T-helper 9 cell (primary cell): ENCODE measurements around the gene ENPP5.
"Not testable (repeated sequence)": the region's sequence is repeated elsewhere in the genome, so short reads cannot be mapped to it uniquely, and the experiment has no call there.

Source experiments
- DNase-seq: peaks from one replicate; pipeline ENCODE4 v3.0.0-alpha.2; 2020

Gene ENPP5

DNA sequence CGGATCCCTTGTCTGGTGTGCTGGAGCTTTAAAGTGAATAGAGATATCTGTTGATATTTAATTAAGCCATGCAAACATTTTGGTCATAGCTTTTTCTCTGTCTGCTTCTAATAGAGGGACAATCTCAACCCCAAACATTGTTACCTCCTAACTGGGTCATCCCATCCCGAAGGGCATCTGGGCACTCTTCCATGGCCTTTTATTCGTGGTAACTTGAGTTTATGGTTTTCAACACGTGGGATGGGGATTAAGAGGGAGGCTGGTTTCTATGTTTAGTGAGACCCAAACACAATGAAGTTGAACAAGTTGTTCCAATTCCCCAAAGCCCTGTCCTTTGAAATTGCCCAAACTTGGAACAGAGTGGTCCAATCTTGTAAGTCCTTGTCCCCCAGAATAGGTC is 1.4 kb upstream of the ENPP5 start:
- DNase-seq: no peak

DNA sequence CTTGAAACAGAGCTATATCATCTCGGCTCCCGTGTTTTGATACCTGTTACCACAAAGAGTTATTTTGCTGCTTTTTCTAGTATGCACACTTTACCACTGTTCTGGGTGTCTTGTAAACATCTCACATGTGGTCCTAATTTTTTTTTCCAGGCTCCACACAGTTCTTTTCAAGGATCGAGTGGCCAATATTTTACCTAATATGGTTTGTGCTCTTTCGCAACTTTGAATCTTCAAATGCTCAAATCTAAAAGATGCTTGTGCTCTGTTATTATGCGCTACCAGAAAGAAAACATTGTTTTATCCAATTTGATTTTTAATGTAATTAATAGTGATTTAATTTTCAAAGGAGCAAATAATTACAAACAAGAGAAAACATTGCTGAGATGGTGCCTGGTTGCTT is 10.7 kb downstream of the ENPP5 start:
- no peak for DNase-seq

DNA sequence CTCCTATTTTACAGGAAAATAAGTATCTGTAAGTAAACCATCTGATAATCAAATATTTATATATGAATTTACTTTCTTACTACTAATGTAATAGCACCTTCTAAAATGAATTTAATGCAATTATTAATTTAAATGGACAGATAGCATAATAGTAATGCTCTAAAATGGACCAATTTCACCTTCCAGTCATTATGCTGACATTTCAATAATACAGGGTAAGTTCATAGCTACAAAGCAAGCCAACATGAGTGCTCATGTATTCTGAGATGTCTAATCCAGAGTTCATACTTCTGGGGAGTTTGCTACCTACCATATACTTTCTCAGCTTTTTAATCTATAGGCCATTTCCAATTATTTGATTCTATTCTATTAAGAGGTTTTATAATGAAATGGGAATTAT is 11.6 kb downstream of the ENPP5 start:
- DNase-seq: no peak

DNA sequence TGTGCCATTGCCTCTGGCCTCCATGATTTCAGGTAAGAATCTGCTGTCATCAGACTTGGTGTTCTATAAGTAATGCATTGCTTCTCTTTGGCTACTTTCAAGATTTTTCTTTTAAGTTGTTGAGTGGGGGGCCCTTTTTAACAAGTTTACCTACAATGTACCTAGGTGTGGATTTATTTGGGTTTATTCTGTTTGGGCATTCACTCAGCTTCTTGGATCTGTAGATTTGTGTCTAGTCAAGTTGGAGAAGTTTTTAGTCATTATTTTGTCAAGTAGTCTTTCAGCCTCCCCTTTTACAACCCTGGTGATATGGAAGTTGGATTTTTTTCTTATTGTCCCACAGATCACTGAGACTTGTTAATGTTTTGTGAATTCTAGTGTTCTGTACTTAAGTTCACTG is 14.1 kb downstream of the ENPP5 start:
- DNase-seq: no peak

DNA sequence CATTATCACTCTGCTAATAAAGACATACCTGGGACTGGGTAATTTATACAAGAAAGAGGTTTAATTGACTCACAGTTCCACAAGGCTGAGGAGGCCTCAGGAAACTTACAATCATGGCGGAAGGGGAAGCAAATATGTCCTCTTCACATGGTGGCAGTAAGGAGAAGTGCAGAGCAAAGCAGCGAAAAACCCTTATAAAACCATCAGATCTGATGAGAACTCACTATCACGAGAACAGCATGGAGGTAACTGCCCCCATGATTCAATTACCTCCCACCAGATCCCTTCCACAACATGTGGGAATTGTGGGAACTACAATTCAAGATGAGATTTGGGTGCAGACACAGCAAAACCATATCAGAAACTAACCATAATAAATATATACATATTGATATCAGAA is 21.7 kb downstream of the ENPP5 start:
- DNase-seq: not testable (repeated sequence)

DNA sequence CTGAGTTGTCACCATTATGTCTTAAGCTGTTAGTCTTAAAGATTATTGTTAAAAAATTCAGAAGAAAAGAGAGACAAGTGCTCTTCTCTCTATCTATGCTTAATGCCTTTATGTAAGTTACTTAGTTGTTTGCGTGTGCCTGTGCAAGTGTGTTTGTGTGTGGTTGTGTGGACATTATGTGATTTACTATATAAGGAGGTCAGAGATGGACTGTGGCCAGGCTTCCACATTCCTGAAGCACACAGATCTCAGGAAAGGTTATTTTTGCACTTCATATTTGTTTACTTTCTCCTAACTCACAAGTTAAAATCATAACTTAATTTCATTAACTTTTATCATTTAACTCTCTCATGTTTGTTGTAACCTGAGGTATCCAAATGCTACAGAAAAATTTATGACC is 26.5 kb downstream of the ENPP5 start:
- no peak for DNase-seq

DNA sequence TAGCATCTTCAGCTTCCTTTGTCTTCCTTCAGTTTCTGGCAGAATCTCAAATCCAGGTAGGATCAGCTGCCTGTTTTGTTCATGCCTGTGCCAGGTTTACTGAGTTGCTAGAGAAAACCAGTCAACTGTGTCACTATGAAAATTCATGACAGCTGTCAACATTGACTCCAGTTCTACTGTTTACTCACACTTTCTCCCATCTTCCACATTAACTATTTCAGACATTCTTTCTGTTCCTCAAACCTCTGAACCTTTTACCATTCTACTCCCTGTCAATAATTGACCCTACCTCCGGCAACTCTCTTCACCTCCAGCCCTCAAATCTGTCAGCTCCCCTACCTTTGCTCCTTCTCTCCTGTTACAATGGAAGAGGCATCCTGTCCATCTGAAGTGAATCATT is 32.5 kb downstream of the ENPP5 start:
- DNase-seq: no peak

DNA sequence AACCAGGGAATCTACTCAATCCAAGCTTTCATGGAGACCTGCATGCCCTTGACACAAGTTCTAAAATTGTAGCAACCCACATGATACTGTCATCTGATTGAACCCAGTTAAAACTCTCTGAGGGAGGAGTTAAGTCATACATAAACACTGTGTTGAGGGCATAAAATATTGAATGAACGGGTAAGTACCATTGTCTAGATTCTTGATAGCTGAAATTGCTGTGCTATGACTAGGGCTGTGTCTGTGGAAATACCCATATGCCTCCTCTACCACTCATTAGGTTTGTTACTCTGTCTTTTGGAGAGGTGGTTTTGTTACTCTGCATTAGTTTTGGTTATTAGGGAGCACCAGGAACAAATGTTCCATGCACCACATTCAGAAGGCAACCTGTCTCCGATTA is 33.4 kb downstream of the ENPP5 start:
- no peak for DNase-seq

DNA sequence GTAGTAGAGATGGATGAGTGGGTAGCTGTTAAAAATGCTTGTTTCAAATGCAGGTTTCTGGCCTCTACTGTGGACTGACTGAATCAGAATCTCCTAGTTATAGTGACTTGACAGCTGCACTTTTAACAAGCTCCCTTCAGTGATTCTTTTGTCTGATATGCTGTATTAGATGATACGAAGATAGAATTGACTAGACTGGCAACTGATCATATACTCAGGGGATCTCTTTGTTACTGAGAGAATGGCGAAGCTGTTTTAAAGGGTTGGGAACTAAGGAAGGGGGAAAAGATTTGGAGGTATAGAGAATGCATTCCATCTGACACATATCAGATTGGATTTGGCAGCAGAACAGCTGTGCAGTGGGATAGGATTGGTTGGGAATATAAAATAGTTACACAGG is 33.9 kb downstream of the ENPP5 start:
- no peak for DNase-seq

DNA sequence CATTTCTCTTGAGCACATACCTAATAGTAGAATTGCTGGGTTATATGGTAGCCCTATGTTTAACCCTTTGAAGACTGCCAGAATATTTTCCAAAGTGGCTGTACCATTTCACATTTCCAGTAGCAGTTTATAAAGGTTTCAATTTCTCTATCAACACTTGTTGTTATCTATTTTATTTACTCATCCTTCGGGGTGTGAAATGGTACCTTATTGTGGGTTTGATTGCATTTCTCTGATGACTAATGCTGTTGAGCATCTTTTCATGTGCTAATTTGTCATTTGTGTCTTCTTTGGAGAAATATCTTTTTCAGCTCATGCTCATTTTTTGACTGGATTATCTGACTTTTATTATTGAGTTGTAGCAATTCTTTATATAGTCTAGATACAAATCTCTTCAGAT is 35.6 kb downstream of the ENPP5 start:
- no peak for DNase-seq

DNA sequence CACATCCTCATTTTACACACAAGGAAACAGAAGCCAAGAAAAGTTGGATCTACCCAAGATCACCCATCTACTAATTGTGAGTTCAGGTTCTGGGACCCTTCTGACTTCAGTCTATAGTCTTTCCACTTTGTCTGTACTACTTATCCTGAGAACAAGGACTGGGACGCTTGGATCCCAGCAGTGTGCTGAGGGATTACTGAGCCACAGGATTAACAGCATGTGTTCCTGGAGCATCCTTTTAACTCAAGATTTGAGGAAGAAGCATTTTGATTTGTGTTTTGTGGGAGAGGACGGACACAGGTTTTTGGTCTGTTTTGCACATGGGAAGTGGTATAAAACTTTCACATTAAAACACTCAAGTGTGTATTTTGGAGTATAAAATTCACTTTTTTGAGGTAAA is 36.6 kb downstream of the ENPP5 start:
- DNase-seq: no peak

DNA sequence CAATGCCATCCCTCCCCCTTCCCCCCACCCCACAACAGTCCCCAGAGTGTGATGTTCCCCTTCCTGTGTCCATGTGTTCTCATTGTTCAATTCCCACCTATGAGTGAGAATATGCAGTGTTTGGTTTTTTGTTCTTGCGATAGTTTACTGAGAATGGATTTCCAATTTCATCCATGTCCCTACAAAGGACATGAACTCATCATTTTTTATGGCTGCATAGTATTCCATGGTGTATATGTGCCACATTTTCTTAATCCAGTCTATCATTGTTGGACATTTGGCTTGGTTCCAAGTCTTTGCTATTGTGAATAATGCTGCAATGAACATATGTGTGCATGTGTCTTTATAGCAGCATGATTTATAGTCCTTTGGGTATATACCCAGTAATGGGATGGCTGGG is 39.5 kb downstream of the ENPP5 start:
- DNase-seq: not testable (repeated sequence)

DNA sequence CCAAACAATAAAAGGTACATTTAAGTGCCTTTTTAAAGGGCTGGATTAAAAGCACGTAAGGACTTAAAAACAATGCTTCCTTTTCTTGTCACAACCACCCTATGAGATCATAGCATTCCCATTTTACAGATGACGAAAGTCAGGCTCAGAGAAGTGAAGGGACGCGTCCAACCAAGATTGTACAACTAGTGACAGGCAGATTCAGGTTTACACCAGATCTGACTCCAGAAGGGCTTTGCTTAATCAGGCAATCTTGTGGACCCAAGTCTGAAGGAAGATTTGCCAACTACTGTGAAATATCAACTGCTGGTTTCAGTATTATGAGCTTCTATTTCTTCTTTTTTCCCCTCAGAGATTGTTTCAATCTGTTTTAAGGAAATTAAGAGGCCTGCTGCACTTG is 40.1 kb downstream of the ENPP5 start:
- DNase-seq: no peak

DNA sequence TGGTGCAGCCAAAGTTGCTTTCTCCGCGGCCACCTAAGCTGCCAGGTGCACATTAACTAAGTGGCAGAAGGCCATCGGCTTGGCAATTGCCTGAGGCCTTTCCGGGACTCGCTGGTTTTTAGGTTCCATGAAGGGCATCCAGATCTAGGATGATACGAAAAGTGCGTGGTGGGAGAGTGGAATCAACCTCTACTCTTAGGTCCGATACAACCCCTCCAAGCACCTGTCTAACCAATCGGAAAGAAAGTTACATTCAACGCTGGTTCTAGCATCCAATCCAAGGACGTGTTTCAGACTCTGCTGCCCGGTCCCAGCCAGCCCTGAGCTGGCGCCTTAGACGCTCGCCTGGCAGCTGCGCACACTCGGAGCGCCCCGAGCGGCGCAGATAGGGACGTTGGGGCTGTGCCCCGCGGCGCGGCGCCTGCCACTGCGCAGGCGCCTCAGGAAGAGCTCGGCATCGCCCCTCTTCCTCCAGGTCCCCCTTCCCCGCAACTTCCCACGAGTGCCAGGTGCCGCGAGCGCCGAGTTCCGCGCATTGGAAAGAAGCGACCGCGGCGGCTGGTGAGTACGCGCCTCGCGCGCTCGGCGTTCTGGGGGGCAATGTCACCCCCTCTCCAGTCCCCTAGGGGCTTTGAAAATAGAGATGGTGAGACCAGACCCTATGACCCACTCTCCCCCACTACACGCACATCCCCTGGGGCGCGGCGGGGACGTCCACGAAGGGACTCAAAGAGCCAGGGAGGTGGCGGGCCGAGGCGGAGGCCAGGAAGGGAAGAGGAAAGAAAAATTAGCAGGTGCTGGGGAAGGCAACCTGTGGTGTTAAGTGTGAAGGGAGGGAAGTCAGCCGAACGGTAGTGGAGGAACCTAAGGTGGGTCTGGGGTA is 40.9 kb downstream of the ENPP5 start, which contains the start of gene ENPP4:
ENPP4 (plus strand) TSS at position 361 of the 883 bp plus-strand sequence. CDS start 9,595 bp downstream, outside the sequence.
- DNase-seq: peak; percentile 74

DNA sequence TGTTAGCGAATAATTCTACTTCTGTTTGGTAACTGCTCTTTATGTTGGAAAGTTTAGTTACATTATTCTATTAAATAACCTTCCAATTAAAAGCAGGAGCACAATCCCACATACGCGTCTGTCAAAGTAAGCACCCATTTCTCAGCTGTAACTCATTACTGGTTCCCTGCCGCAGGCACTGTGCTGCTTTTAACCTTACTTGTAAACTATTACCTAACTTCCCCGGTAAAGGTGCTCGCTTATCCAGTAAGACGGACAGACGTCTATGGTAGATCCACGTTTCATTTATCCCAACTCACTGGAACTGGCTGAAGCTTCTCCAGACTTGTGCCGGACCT is 41.5 kb downstream of the ENPP5 start:
- no peak for DNase-seq

DNA sequence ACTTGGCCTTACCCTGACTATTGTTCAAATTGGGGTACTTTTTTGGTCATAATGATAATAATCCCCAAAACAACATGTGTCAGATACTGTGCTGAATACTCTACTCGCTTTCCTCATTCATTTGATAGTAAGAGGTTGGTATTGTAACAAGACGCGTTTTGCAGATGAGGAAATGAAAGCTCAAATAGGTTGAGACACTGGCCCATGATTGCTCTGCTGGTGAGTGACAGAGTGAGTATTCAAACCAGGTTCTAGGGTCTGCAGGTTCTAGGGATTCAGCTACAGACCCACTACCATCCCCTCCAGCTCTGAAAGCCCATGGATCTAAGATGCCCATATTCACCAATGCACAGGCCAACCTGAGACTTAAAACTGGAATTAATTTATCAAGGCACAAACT is 42.3 kb downstream of the ENPP5 start:
- no peak for DNase-seq

DNA sequence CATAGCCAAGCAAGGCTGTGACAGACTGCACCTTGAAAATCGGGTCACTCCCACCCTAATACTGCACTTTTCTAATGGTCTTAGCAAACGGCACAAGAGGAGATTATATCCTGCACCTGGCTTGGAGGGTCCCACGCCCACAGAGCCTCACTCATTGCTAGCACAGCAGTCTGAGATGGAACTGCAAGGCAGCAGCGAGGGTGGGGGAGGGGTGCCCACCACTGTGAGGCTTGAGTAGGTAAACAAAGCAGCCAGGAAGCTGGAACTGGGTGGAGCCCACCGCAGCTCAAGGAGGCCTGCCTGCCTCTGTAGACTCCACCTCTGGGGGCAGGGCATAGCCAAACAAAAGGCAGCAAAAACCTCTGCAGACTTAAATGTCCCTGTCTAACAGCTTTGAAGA is 51.1 kb downstream of the ENPP5 start:
- DNase-seq: not testable (repeated sequence)

DNA sequence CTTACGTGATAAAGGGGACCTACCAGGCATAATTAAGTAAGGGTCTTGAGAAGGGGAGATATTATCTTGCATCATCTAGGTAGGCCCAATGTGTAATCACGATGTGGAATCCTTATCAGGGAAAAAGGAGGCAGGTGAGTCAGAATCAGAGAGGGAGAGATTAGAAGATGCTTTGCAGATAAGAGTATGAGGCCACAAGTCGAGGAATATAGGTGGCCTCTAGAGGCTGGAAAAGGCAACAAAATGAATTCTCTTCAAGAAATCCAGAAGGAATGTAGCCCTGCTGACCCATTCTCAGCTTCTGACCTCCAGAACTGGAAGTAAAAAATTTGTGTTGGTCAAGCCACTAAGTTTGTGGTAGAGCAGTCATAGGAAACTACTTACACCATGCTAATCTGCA is 51.9 kb downstream of the ENPP5 start:
- DNase-seq: no peak

DNA sequence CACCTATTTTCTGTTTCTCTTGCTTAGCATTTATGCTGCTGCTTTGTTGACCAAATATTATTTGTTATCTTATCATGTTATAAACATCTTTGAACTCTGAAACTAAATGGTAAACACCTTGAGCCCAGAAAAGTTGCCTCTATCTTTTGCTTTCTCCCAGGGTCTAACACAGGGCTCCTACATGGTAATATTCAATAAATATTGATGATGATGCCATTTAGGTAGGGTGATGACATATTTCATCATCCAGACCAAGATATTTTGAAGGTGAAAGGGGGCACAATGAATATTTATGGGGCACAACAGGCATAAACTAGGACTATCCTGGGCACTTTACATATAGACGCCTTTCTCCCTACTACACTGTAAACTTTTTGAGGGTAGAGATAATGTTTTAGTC is 52.6 kb downstream of the ENPP5 start:
- DNase-seq: no peak

DNA sequence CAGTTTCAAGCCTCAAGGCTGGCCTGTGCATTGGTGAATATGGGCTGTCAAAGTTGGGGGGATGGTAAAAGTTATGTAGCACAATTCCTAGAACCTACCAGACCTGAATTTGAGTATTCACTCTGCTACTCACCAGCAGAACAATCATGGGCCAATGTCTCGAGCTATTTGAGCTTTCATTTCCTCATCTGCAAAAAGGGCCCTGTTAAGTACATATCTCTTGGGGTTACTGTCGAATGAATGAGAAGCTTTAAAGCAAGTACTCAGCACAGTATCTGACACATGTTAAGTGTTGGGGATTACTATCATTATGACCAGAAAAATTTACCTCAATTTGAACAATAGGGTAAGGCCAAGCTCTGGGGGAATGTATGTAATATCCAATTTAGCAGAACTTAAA is 54.5 kb downstream of the ENPP5 start:
- DNase-seq: no peak

DNA sequence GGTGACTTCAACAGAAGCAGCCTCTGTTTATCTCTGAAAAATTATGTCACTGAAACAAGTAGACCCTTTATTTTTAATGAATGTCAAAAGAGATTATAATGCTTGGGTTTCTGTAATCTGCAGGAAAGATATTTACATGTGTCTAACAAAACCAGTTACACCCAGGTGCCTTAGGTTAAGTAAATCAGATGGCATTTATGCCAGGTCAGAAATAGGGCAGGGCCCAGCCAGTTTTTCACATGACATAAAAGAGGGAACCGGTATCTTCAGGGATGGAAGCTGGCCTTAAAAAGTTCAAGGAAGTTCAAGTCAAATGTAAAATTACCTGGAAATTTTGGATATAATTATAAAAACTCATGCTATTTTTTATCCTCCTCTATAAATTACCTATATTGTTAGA is 55.1 kb downstream of the ENPP5 start:
- no peak for DNase-seq

DNA sequence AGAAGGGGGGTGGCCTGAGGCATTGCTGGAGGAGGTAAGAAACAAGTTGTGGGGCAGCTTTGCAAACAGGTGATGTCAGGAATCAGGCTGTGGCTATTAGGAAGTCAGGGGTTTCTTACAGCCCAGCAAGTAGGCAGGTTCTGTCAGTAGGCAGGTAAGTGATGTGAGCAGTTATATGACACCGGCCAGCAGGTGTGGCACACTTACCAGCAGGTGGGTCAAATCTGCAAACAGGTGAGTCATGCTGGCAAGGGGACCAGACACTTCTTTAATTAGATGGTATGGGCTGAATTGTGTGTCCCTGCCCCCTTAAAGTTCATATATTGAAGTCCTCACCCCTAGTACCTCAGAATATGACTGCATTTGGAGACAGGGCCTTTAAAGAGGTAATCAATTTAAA is 57.4 kb downstream of the ENPP5 start:
- no peak for DNase-seq
